Stimulated activated CD4-positive, alpha-beta T cell treated with anti-CD3 and anti-CD28 coated beads, Interleukin-12 subunit alpha, Interleukin-12 subunit beta, amount 100 ng/mL, for 48 hours (primary cell): ENCODE data around the gene PLIN4.
"Not testable (repeated sequence)": the region's sequence is repeated elsewhere in the genome, so short reads cannot be mapped to it uniquely, and the experiment has no call there.

Experiments
- DNase-seq, 3 donors: peaks; one replicate each; pipeline ENCODE4 v3.0.0-alpha.2; 2020; ENCODE audit warnings: low read depth in 2 of 3, low spot score in 1 of 3

PLIN4 gene

DNA sequence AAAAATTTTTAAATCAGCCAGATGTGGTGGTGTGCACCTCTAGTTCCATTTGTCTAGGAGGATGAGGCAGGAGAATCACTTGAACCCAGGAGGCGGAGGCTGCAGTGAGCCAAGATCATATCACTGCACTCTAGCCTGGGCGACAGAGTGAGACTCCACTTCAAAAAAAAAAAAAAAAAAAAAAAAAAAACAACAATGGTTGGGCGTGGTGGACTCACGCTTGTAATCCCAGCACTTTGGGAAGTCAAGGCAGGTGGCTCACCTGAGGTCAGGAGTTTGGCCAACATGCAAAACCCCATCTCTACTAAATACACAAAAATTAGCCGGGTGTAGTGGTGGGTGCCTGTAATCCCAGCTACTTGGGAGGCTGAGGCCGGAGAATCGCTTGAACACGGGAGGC is 9.1 kb upstream of the PLIN4 start:
- not testable (repeated sequence) for DNase-seq

DNA sequence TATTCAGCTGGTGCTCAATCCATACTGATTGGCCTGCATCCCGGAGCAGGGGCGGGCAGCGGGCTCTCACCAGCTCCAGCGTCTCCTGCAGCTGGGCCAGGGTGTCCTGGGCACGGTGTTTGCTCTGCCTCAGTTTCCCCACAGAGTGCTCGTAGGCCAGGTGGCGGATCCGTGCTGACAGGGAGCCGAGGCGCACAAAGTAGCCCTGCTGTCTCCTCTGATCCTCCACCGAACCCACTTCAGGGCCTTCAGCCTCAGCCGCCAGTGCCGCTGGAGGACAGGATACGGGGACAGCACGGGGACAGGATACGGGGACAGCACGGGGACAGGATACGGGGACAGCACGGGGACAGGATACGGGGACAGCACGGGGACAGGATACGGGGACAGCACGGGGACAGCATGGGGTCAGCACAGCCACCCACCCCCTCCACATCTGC is 7.3 kb upstream of the PLIN4 start:
- DNase-seq = no peak

DNA sequence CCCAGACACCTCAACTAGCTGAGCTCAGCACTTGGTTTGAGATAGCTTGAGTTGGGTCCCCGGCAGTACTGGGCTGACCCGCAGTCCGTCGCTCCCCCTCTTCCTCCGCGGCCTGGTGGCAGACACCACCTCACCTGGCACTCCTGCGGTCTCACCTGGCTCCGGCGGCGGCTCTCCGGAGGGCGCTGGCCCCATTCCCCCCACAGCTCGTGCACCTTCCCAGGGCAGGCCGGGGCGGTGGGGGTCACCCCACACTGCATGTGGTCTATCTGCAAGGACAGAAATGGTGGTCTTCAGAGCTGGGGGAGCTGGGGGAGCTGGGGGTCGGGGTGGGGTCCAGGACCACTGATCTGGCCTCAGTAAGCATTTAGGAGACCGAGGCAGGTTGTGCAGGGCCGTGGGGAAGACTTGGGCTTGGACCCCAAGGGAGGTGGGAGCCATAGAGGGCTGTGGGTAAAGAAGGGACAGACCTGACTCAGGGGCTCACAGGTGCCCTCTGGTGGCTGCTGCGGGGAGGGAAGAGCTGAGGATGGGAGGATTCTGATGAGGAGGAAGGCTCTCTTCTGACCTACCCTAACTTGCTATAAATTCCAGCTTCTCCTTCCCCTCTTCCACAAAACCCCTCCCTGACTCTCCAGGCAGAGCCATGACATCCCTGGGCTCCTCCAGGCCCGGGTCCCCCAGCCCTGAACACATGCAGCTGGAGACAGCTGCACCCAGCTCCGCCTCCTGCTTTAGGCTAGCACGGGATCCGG is 6.7 kb upstream of the PLIN4 start:
- DNase-seq = peak; percentile 45 to 70 (median 66)

DNA sequence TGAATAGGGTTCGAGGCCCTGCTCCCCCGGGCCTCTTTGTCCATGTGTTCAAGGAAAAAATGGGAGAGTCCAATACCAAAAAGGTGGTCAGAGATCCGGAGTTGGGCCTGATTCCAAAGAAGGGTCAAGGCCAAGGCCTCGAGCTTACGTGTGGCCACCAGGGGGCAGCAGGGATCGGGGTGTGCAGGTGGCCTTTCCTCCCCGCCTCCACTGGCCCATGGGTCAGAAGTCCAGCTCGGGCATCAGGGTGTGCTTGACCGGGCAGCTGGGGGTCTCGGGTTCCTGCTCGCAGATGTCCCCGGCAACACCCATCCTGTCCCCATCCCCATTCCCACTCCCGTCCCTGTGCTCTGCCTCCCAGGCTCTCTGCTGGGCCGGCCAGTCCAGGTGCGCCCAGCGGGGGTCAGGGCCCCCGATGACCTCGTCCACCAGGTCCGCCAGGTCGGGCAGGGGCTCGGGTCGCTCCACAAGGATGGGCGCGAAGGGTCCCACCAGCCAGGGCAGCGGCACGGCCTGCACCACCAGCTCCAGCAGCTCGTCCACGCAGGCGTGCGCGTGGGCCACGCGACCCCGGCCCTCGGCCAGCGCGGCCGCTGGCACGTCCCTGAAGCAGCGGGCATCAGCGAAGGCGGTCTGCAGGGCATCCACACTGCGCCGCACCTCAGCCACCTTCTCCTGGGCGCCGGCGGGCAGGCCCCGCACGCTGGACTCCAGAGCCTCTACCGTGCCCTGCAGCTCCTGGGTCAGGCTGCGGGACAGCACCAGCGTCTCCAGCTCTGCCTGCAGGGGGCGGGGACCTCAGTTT is 5.2 kb upstream of the PLIN4 start:
- DNase-seq = peak in 1 of 3 donors; percentile 29

DNA sequence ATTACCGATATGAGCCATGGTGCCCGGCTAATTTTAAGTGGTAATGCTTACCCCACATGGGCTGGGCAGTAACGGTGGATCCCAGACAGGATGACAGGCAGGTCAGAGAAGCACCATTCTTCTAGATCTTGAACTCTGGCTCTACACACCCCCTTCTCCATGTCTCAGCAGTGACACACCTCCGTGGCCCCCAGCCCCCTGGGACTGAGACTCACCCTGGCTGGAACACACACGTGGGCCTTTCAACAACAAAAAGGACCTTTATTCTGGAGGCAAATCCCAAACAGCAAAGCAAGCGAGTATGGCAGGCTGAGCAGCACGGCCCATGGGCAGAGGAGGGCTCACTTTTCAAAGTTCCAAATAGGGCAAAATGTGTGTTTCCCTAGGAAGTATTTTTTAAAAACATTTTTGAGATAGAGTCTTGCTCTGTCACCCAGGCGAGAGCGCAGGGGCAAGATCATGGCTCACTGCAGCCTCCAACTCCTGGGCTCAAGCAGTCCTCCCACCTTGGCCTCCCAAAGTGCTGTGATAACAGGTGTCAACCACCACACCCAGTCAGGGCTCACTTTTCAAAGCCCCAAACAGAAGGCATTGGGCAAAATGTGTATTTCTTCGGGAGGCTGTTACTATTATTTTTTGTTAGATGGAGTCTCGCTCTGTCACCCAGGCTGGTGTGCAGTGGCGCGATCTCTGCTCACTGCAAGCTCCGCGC is 4.2 kb upstream of the PLIN4 start:
- DNase-seq = no peak

DNA sequence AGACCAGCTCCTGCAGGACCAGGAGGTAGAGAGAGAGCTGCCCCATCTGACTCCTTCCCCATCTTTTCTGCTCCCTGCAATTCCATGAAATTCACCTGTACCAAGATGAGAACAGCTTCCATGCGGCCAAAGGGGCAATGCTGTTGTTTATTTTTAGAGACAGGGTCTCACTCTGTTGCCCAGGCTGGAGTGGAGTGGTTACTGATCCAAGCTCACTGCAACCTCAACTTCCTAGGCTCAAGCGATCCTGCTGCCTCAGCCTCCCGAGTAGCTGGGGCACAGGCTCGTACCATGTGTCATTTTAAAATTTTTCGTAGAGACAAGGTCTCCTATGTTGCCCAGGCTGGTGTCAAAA is 3.6 kb upstream of the PLIN4 start:
- no peak for DNase-seq

DNA sequence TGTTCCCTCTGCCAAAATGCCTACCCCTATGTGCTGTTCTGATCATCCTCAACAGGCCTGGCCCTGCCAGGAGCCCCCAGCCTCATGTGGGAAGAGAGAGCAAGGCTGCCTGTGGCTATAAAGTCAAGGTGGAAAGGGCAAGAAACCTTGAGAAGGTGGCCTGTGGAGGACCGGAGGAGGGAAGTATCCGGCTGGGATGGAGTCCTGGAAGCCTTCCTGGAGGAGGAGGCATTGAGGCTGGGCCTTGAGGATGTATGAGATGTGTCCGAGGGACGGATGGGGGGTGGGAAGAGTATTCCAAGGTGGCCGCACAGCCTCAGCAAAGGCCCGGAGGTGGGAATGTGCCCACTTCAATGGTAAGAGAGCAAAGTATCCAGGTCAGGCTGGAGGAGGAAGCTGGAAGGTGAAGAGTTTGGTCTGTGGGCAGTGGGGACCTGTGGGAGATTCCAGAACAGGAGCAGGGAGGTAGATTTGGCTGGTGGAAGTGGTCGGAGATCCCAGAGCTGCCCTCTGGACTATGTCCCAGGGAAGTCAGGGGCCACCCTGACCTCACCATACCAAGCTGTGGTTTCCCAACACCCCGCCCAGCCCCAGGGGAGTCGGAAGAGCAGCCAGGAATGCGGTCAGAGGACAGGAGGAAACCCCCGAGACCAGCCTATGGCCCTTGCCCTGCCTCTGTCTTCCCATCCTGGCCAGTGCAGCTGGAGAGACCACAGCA is 3.0 kb upstream of the PLIN4 start:
- DNase-seq = no peak

DNA sequence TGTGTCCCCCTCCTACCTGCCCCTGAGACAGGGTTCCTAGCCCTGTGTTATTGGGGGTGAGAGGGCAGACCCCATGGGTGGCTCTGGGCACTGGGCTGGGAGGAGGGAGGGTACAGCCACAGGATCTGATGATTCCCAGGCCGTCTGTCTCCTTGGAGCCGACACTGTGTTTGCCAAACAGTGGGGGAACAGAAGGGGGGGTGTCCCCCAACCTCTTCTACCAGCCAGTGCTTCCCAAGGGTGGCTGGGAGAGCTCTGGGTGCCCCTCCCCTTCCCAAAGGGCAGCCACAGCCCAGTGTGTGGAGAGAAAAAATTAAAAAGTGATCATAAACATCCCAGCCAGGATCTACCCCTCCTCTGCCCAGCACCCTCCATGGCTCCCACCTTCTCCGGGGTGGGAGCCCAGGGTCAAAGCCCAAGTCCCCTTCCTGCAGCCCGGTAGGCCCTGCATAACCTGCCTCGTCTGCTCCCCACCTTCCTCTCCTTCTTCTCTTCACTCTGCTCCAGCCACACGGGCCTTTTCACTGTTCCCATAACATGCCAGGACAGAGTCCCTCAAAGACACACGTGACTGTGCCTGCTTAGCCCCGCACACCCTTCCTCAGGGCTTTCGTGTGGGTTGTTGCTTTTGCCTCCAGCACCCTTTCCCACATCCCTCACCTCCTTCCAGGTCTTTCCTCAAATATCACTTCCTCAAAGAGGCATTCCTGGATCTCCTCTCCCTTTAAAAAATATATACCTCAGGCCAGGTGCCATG is 1.4 kb upstream of the PLIN4 start:
- no peak for DNase-seq

DNA sequence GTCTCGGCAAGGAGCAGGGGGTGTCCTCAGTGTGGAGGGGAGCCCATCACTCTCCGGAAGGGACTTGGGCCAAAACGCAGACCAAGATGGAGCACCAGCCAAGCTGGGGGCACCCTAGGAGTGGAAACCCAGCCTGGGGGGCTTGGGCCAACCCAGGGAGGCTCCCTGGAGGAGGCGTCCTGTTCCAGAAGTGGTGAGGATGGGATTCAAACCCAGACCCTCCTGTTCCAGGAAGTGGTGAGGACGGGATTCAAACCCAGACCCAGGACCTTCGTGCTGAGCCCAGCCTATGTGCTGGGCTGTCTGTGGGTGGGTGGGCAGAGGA is 848 bp upstream of the PLIN4 start:
- no peak for DNase-seq

DNA sequence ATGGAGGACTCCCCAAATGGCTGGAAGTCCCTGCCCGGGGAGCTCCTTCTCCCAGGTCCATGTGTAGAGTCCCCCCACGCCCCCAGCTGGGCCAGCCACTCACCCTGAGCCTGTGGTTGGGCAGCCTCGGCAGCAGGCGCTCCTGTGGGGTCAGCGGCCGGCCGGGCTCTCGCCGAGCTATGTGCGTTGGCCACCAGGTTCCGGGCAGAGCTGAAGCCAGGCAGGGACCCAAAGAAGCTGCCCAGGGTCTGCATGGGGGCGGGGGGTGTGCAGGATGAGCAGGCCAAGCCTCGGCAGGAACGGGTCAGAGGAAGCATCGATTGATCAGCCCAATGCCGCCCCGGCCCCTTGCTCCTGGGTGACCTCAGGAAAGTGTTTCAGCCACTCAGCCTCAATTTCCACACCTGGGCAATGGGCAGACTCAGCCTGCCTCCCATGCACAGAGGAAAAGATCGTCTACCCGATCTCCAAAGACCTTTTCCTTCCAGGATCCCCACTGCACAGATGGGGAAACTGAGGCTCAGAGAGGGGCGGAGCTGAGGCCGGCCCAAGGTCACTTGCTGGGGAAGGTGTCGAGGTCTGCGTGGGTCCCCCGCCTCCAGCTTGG is 732 bp downstream of the PLIN4 start:
- DNase-seq = no peak

DNA sequence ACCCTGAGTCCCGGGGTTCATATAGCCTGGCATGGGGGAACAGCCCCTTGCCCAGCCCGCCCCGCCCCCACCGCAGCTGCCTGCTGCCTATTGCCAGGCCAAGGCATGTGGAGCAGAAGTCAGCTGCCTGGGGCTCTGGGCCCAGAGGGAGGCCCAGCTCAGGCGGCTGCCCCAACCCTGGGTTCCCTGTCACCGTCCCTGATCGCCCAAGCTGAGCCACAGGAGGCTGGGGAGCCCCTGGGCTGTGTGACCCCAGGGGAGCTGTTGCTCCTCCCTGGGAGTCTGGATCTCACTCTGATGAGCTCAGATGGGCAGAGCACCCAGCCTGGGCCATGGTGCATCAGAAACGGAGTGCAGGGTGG is 1.4 kb downstream of the PLIN4 start:
- no peak for DNase-seq

DNA sequence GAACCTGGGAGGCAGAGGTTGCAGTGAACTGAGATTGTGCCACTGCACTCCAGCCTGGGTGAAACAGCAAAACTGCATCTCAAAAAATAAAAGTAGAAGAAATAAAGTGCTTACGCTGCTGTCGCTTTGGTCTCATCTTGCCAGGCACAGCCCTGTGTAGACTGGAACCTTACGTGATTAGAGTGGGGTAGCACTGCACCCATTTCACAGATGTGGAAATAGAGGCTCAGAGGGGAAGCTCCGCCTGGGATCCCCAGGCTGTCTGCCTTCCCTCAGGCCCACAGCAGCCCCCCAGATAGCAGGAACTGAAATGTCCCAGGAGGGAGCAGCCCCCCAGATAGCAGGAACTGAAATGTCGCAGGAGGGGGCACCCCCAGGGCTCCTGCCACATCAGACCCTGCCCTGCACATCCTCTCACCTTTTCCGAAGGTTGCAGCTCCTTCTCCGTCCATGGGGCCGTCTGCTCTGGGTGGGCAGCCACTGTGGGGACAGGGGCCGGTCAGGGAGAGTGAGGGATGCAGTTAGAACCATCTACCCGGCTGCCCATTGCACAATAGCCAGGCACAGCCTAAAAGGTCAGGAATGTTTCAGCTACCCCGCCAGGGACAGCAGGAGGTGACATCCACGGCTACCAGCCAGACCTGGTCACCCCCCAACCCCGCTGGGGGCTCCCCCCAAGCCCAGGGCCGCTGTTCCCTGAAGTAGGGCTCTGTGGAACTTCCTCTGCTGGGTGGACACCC is 1.9 kb downstream of the PLIN4 start:
- DNase-seq = no peak

DNA sequence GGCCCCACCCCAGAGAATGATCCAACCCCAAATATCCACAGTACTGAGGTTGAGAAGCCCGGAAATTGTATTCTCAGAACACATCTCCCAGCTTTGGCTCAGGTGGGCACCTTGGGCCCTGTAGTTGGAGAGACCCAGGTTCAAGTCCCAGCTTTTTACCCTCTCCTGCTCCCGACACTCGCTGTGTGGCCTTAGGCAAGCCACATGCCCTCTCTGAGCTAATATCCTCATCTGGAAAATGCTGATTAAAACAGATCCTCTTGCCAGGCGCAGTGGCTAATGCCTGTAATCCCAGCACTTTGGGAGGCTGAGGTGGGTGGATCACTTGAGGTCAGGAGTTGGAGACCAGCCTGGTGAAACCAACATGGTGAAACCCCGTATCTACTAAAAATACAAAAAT is 2.6 kb downstream of the PLIN4 start:
- DNase-seq = no peak

DNA sequence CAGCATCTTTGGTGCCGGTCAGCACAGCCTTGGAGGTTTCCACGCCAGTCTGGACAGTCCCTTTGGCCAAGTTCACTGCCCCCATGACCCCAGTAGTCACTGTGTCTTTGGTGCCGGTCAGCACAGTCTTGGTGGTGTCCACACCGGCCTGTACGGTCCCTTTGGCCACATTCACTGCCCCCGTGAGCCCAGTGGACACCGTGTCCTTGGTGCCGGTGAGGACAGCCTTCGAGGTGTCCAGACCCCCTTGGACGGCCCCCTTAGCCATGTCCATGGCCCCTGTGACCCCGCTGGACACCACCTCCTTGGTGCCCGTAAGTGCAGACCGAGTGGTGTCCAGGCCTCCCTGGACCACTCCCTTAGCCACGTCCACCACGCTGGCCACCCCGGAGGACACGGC is 5.0 kb downstream of the PLIN4 start:
- no peak for DNase-seq

DNA sequence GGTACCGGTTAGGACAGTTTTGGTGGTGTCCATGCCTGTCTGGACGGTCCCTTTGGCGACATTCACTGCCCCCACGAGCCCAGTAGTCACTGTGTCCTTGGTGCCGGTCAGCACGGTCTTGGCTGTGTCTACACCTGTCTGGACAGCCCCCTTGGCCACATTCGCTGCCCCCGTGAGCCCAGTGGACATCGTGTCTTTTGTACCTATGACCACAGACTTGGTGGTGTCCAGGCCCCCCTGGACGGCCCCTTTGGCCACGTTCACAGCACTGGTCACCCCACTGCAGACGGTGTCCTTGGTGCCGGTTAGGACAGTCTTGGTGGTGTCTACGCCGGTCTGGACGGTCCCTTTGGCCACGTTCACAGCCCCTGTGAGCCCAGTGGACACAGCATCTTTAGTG is 6.2 kb downstream of the PLIN4 start:
- DNase-seq = no peak

DNA sequence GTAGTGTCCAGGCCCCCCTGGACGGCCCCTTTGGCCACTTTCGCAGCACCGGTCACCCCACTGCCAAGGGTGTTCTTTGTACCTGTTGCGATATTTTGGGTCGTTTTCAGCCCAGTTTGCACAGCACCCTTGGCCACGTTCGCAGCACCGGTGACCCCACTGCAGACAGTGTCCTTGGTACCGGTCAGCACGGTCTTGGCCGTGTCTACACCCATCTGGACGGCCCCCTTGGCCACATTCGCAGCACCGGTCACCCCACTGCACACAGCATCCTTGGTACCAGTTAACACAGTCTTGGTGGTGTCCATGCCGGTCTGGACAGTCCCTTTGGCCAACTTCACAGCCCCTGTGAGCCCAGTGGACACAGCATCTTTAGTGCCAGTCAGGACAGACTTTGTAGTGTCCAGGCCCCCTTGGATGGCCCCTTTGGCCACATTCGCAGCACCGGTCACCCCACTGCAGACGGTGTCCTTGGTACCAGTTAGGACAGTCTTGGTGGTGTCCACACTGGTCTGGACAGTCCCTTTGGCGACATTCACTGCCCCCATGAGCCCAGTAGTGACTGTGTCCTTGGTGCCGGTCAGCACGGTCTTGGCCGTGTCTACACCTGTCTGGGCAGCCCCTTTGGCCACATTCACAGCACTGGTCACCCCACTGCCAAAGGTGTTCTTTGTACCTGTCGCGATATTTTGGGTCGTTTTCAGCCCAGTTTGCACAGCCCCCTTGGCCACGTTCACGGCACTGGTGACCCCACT is 6.8 kb downstream of the PLIN4 start:
- no peak for DNase-seq

DNA sequence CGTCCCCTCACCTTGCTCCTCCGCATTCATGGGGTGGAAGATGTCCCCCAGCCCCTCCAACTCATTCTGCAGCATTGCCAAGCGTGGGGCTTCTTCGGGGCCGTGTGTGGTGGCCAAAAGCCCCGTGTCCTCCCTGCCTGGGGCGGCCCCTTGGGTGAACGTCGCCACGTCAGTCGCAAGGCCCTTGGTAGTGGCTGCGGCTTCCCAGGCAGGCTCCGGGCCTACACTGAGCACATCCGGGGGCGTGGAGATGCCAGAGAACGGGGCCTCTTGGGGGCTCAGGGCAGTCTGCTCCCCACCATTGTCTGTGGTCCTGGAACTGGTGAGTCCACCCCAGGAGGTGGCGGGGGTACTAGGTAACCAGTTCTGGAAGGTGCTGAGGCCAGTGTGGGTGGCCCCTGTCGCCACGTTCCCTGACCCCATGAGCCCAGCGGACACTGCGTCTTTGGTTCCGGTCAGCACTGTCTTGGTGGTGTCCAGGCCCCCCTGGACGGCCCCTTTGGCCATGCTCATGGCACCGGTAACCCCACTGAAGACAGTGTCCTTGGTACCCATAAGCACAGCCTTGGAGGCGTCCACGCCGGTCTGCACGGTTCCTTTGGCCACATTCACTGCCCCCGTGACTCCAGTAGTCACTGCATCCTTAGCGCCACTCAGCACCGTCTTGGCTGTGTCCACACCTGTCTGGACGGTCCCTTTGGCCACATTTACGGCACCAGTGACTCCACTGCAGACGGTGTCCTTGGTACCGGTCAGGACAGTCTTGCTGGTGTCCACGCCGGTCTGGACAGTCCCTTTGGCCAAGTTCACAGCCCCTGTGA is 7.6 kb downstream of the PLIN4 start:
- DNase-seq = no peak

DNA sequence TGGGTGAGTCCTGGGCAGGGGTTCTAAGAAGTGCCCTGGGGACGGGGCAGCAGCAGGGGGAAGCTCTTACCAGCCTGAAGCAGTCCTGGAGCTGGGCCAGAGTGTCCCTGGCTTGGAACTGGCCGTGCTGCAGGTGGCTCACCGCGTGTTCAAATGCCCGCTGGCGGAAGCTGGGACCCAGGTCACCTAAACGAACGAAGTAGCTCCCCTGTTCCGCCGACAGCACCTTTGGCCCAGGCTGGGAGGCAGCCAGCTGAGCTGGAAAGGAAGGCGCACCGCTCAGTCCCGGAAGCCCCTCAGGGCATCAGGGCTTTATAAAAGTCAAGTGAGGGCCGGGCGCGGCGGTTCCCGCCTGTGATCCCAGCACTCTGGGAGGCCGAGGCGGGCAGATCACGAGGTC is 9.6 kb downstream of the PLIN4 start:
- DNase-seq = no peak
